Activated CD8-positive, alpha-beta T cell treated with anti-CD3 and anti-CD28 coated beads, Interleukin-2, amount 10 ng/mL, durations not matched to agents 7 days and 5 days (primary cell): Measurements from ENCODE around the gene ACE. TPM values are rescaled to one million over a fixed set of nuclear protein-coding genes. Genes with fewer than 3 reads are reported as not detected.

Experiments
- ATAC-seq: fragments of 150-1000 bp; cut with Tn5 transposase; one replicate; pipeline ENCODE4 v1.10.0; 2021; ENCODE audit warnings: moderate library complexity
- CTCF ChIA-PET: fragments of 350-600 bp; sonication (Branson Sonifier 250); formaldehyde crosslinking; loops from one replicate; lab custom pipeline; 2021; ENCODE audit warnings: antibody characterized with exemption; lab: Charles Lee
- POLR2A ChIA-PET: fragments of 350-600 bp; sonication (Branson Sonifier 250); formaldehyde crosslinking; loops from one replicate; lab custom pipeline; 2021; ENCODE audit warnings: antibody characterized with exemption; lab: Charles Lee
- DNase-seq: peaks from one replicate; pipeline ENCODE4 v3.0.0-alpha.2; 2020
- H3K27ac Mint-ChIP-seq: one replicate; pipeline ENCODE4 v1.8.0; 2021; ENCODE audit warnings: mild to moderate bottlenecking, mixed read lengths
- H3K27me3 Mint-ChIP-seq: one replicate; pipeline ENCODE4 v1.8.0; 2021; ENCODE audit warnings: low read depth, mixed read lengths
- H3K36me3 Mint-ChIP-seq: one replicate; pipeline ENCODE4 v1.8.0; 2021; ENCODE audit warnings: low read depth, mixed read lengths
- H3K4me1 Mint-ChIP-seq: one replicate; pipeline ENCODE4 v1.8.0; 2021; ENCODE audit warnings: low read depth, mixed read lengths
- H3K4me3 Mint-ChIP-seq: one replicate; pipeline ENCODE4 v1.8.0; 2021; ENCODE audit warnings: mild to moderate bottlenecking, mixed read lengths
- H3K9me3 Mint-ChIP-seq: one replicate; pipeline ENCODE4 v1.8.0; 2022; ENCODE audit warnings: mixed read lengths; ENCODE audit not compliant: insufficient read depth
- total RNA-seq, 2 experiments: library from RNA; stranded (reverse); gene quantifications; one replicate each; pipeline ENCODE4 v1.2.3, GENCODE V29; 2021

ACE gene
- total RNA-seq, 2 experiments from 2014 or later: 0.18 TPM; not detected in 1

- Mint-ChIP-seq H3K4me1 (peaks cover 2% of the 10 kb centered on the region), H3K36me3 (no peaks in the 10 kb centered on the region), H3K4me3 (no peak overlapping the region), H3K27ac (no peak overlapping the region), H3K9me3 (no peaks in the 10 kb centered on the region), H3K27me3 (peaks cover 1% of the 10 kb centered on the region)
- POLR2A ChIA-PET: no interaction called here
- CTCF ChIA-PET: no interaction called here
- DNase-seq: no peak
- no peak for ATAC-seq
Measured at GRCh38 chr17:63483655-63484575, 7.1 kb downstream of the ACE start.

- no peaks in the 10 kb centered on the region for H3K27me3 Mint-ChIP-seq
- H3K4me3 Mint-ChIP-seq: no peak overlapping the region
- no peaks in the 10 kb centered on the region for H3K9me3 Mint-ChIP-seq
- ChIA-PET POLR2A (no interaction called here), CTCF (interaction anchor here (1.0 to 2.4 kb wide), 3 partner anchors 8 to 126 kb away, joined by 3 to 9 read pairs (median 8); no protein-coding TSS in a partner anchor)
- H3K36me3 Mint-ChIP-seq: no peaks in the 10 kb centered on the region
- no peak overlapping the region for H3K27ac Mint-ChIP-seq
- no peaks in the 10 kb centered on the region for H3K4me1 Mint-ChIP-seq
- ATAC-seq (no peak), DNase-seq (no peak)
Measured at GRCh38 chr17:63486317-63487013, 9.6 kb downstream of the ACE start.

- DNase-seq: no peak
- POLR2A ChIA-PET: no interaction called here
Measured at GRCh38 chr17:63487014-63487339, 10.1 kb downstream of the ACE start.

DNA sequence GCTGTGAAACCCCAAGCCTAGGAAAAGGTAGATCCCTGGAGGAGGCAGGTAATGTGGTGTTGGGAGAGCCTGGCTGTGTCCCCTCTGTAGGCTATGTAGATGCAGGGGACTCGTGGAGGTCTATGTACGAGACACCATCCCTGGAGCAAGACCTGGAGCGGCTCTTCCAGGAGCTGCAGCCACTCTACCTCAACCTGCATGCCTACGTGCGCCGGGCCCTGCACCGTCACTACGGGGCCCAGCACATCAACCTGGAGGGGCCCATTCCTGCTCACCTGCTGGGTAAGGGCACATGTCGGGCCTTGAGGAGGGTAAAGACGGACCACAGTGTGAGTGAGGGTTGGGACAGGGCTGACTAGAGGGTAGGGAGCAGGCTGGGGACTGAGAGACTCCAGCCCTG, 12.0 kb downstream of the ACE start:
- ChIA-PET CTCF (no interaction called here), POLR2A (no interaction called here)
- H3K4me1 Mint-ChIP-seq: no peaks in the 10 kb centered on the region
- H3K27ac Mint-ChIP-seq: no peak overlapping the region
- no peaks in the 10 kb centered on the region for H3K9me3 Mint-ChIP-seq
- H3K27me3 Mint-ChIP-seq: no peaks in the 10 kb centered on the region
- H3K4me3 Mint-ChIP-seq: no peak overlapping the region
- ATAC-seq: no peak
- no peak for DNase-seq
- H3K36me3 Mint-ChIP-seq: no peaks in the 10 kb centered on the region

More at GRCh38 chr17:63487014-63487339, 10.1 kb downstream of the ACE start:
- CTCF ChIA-PET: interaction anchor here (1.0 to 2.4 kb wide), 3 partner anchors 9 to 125 kb away, joined by 3 to 9 read pairs (median 8); no protein-coding TSS in a partner anchor
- no peaks in the 10 kb centered on the region for H3K27me3 Mint-ChIP-seq
- H3K9me3 Mint-ChIP-seq: no peaks in the 10 kb centered on the region
- H3K27ac Mint-ChIP-seq: no peak overlapping the region
- no peaks in the 10 kb centered on the region for H3K36me3 Mint-ChIP-seq
- ATAC-seq: no peak
- H3K4me1 Mint-ChIP-seq: no peaks in the 10 kb centered on the region
- no peak overlapping the region for H3K4me3 Mint-ChIP-seq

- DNase-seq (no peak), ATAC-seq (no peak)
- Mint-ChIP-seq H3K4me3 (no peak overlapping the region), H3K4me1 (no peaks in the 10 kb centered on the region), H3K27me3 (no peaks in the 10 kb centered on the region), H3K36me3 (no peaks in the 10 kb centered on the region), H3K9me3 (no peaks in the 10 kb centered on the region), H3K27ac (no peak overlapping the region)
- ChIA-PET CTCF (no interaction called here), POLR2A (no interaction called here)
Measured at GRCh38 chr17:63489291-63489690, 12.4 kb downstream of the ACE start.

- ChIA-PET POLR2A (no interaction called here), CTCF (no interaction called here)
- Mint-ChIP-seq H3K36me3 (no peaks in the 10 kb centered on the region), H3K27me3 (no peaks in the 10 kb centered on the region), H3K4me1 (no peaks in the 10 kb centered on the region), H3K4me3 (no peak overlapping the region), H3K9me3 (no peaks in the 10 kb centered on the region), H3K27ac (no peak overlapping the region)
- DNase-seq (no peak), ATAC-seq (no peak)
Measured at GRCh38 chr17:63490329-63490728, 13.5 kb downstream of the ACE start.

DNA sequence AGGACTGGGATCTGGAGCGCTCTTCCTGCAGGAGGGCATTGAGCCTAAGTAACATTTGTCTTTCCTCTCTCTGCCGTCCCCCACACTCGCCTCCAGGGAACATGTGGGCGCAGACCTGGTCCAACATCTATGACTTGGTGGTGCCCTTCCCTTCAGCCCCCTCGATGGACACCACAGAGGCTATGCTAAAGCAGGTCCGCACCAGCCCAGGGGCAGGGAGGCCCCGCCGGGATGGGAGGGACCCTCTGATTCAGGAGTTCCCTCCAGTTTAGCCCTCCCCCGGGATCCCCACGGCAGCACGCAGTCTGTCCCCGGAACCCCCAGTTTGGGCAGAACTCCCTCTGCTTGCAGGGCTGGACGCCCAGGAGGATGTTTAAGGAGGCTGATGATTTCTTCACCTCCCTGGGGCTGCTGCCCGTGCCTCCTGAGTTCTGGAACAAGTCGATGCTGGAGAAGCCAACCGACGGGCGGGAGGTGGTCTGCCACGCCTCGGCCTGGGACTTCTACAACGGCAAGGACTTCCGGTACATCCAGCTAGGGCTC, 14.1 kb downstream of the ACE start:
- H3K36me3 Mint-ChIP-seq: no peaks in the 10 kb centered on the region
- ATAC-seq (no peak), DNase-seq (no peak)
- CTCF ChIA-PET: no interaction called here
- POLR2A ChIA-PET: no interaction called here
- H3K9me3 Mint-ChIP-seq: no peaks in the 10 kb centered on the region
- no peaks in the 10 kb centered on the region for H3K27me3 Mint-ChIP-seq
- no peaks in the 10 kb centered on the region for H3K4me1 Mint-ChIP-seq
- H3K4me3 Mint-ChIP-seq: no peak overlapping the region
- H3K27ac Mint-ChIP-seq: no peak overlapping the region

DNA sequence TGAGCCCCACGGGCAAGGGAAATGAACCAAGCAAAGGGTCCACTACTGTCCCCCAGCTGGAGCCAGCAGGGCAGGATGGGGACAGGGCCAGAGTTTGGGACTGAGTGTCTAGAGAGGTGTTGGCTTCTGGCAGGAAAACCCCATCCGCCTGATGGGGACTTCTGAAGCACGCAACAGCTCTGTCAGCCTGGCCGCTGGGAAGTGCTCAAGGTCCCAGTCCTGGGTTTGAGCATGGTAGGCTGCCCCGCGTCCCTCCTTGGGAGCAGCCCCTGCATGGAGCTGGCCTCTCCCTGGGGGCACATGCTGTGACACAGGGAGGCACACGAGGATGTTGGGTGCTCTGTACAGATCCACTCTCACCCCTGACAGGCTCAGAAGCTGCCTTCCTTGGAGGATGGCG, 14.6 kb downstream of the ACE start:
- H3K4me3 Mint-ChIP-seq: no peak overlapping the region
- H3K27ac Mint-ChIP-seq: no peak overlapping the region
- POLR2A ChIA-PET: no interaction called here
- no peaks in the 10 kb centered on the region for H3K4me1 Mint-ChIP-seq
- DNase-seq (no peak), ATAC-seq (no peak)
- no peaks in the 10 kb centered on the region for H3K36me3 Mint-ChIP-seq
- H3K27me3 Mint-ChIP-seq: no peaks in the 10 kb centered on the region
- CTCF ChIA-PET: interaction anchor here (1.2 kb wide), 1 partner anchor 120 kb away, joined by 3 read pairs; no protein-coding TSS in a partner anchor
- no peaks in the 10 kb centered on the region for H3K9me3 Mint-ChIP-seq

- Mint-ChIP-seq H3K4me3 (no peak overlapping the region), H3K27ac (no peak overlapping the region), H3K27me3 (no peaks in the 10 kb centered on the region), H3K4me1 (no peaks in the 10 kb centered on the region), H3K9me3 (no peaks in the 10 kb centered on the region), H3K36me3 (no peaks in the 10 kb centered on the region)
- DNase-seq (no peak), ATAC-seq (no peak)
- ChIA-PET CTCF (interaction anchor here (1.0 to 1.2 kb wide), 2 partner anchors 13 to 120 kb away, joined by 3 read pairs; no protein-coding TSS in a partner anchor), POLR2A (no interaction called here)
Measured at GRCh38 chr17:63491977-63492618, 15.2 kb downstream of the ACE start.

DNA sequence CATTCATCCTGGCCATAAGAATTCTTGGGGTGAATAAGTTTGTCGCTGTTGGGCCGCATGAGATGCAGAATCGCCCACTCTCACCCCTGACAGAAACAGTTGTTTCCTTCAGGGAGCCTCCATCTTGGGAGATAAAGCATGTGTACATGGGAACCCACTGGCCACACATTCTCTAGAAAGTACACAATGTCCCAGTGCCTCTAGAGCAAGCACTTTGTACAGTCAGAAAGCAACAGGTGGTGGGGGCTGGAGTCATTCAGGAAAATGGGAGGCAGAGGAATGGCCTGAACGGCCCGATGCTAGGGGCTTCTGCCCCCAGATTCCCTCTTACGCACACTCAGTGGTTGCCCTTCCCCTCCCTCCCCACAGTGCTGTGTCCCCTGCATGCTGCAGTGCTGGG, 16.1 kb downstream of the ACE start:
- Mint-ChIP-seq H3K27me3 (no peaks in the 10 kb centered on the region), H3K9me3 (no peaks in the 10 kb centered on the region), H3K4me3 (no peak overlapping the region), H3K36me3 (no peaks in the 10 kb centered on the region), H3K4me1 (no peaks in the 10 kb centered on the region), H3K27ac (no peak overlapping the region)
- POLR2A ChIA-PET: no interaction called here
- CTCF ChIA-PET: interaction anchor here (1.0 to 1.2 kb wide), 2 partner anchors 14 to 119 kb away, joined by 3 read pairs; no protein-coding TSS in a partner anchor
- DNase-seq (no peak), ATAC-seq (no peak)

DNA sequence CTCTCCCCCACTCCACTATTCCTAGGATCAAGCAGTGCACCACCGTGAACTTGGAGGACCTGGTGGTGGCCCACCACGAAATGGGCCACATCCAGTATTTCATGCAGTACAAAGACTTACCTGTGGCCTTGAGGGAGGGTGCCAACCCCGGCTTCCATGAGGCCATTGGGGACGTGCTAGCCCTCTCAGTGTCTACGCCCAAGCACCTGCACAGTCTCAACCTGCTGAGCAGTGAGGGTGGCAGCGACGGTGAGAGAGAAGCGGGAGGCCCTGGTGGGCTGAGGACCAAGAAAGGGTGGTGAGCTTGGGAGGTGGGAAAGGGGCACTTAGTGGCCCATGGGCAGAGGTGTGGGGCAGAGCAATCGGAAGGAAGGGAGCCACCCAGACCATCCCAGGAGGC, 16.6 kb downstream of the ACE start:
- no peak for ATAC-seq
- Mint-ChIP-seq H3K4me1 (no peaks in the 10 kb centered on the region), H3K36me3 (no peaks in the 10 kb centered on the region), H3K27me3 (no peaks in the 10 kb centered on the region), H3K27ac (no peak overlapping the region), H3K4me3 (no peak overlapping the region), H3K9me3 (no peaks in the 10 kb centered on the region)
- POLR2A ChIA-PET: no interaction called here
- no peak for DNase-seq
- CTCF ChIA-PET: no interaction called here
